Stimulated activated naive CD8-positive, alpha-beta T cell treated with anti-CD3 and anti-CD28 coated beads, Interleukin-15, Interleukin-2, amounts not matched to agents 100 ng/mL and 50 ng/mL, for 24 hours (primary cell): ENCODE data around the gene CMKLR1.

Experiments
- H3K27ac Mint-ChIP-seq: one replicate; pipeline ENCODE4 v1.8.0; 2021; ENCODE audit warnings: mild to moderate bottlenecking, mixed read lengths
- H3K27me3 Mint-ChIP-seq: one replicate; pipeline ENCODE4 v1.8.0; 2021; ENCODE audit warnings: mixed read lengths
- H3K36me3 Mint-ChIP-seq: one replicate; pipeline ENCODE4 v1.8.0; 2021; ENCODE audit warnings: low read depth, mixed read lengths
- H3K4me1 Mint-ChIP-seq: one replicate; pipeline ENCODE4 v1.8.0; 2021; ENCODE audit warnings: low read depth, mixed read lengths
- H3K4me3 Mint-ChIP-seq: one replicate; pipeline ENCODE4 v1.8.0; 2021; ENCODE audit warnings: mild to moderate bottlenecking, mixed read lengths
- H3K9me3 Mint-ChIP-seq: one replicate; pipeline ENCODE4 v1.8.0; 2021; ENCODE audit warnings: mixed read lengths

CMKLR1 gene

GRCh38 chr12:108332791-108333382 is 6.2 kb downstream of the CMKLR1 start:
- no peak overlapping the region for H3K27ac Mint-ChIP-seq
- H3K4me1 Mint-ChIP-seq: peaks cover 23% of the 10 kb centered on the region
- peaks cover 7% of the 10 kb centered on the region for H3K27me3 Mint-ChIP-seq
- H3K36me3 Mint-ChIP-seq: no peaks in the 10 kb centered on the region
- no peaks in the 10 kb centered on the region for H3K9me3 Mint-ChIP-seq
- H3K4me3 Mint-ChIP-seq: no peak overlapping the region

- Mint-ChIP-seq H3K4me3 (no peak overlapping the region), H3K36me3 (no peaks in the 10 kb centered on the region), H3K4me1 (peaks cover 12% of the 10 kb centered on the region), H3K27ac (no peak overlapping the region), H3K27me3 (no peaks in the 10 kb centered on the region), H3K9me3 (no peaks in the 10 kb centered on the region)
These were observed 10.7 kb downstream of the CMKLR1 start for GRCh38 chr12:108328420-108328819.

GRCh38 chr12:108327621-108328344 is 11.3 kb downstream of the CMKLR1 start:
- H3K27ac Mint-ChIP-seq: no peak overlapping the region
- no peaks in the 10 kb centered on the region for H3K9me3 Mint-ChIP-seq
- H3K4me3 Mint-ChIP-seq: no peak overlapping the region
- no peaks in the 10 kb centered on the region for H3K27me3 Mint-ChIP-seq
- H3K4me1 Mint-ChIP-seq: peaks cover 5% of the 10 kb centered on the region
- H3K36me3 Mint-ChIP-seq: no peaks in the 10 kb centered on the region

GRCh38 chr12:108326254-108326750 is 12.8 kb downstream of the CMKLR1 start:
- Mint-ChIP-seq H3K27ac (no peak overlapping the region), H3K9me3 (no peaks in the 10 kb centered on the region), H3K27me3 (peaks cover 3% of the 10 kb centered on the region), H3K4me1 (no peaks in the 10 kb centered on the region), H3K4me3 (no peak overlapping the region), H3K36me3 (no peaks in the 10 kb centered on the region)

- H3K4me1 Mint-ChIP-seq: peaks cover 1% of the 10 kb centered on the region
- H3K4me3 Mint-ChIP-seq: no peak overlapping the region
- H3K36me3 Mint-ChIP-seq: no peaks in the 10 kb centered on the region
- H3K27ac Mint-ChIP-seq: peak overlapping the region; percentile 28
- peaks cover 3% of the 10 kb centered on the region for H3K27me3 Mint-ChIP-seq
- H3K9me3 Mint-ChIP-seq: no peaks in the 10 kb centered on the region
These were observed 13.6 kb downstream of the CMKLR1 start for GRCh38 chr12:108325549-108325948.

- peaks cover 3% of the 10 kb centered on the region for H3K4me1 Mint-ChIP-seq
- no peaks in the 10 kb centered on the region for H3K36me3 Mint-ChIP-seq
- H3K9me3 Mint-ChIP-seq: no peaks in the 10 kb centered on the region
- H3K4me3 Mint-ChIP-seq: no peak overlapping the region
- no peak overlapping the region for H3K27ac Mint-ChIP-seq
- peaks cover 3% of the 10 kb centered on the region for H3K27me3 Mint-ChIP-seq
These were observed 14.1 kb downstream of the CMKLR1 start for GRCh38 chr12:108325018-108325358.

GRCh38 chr12:108324351-108325017 is 14.6 kb downstream of the CMKLR1 start:
- Mint-ChIP-seq H3K36me3 (no peaks in the 10 kb centered on the region), H3K4me3 (no peak overlapping the region), H3K27ac (no peak overlapping the region)

GRCh38 chr12:108323581-108323980 is 15.5 kb downstream of the CMKLR1 start:
- H3K36me3 Mint-ChIP-seq: no peaks in the 10 kb centered on the region
- H3K27ac Mint-ChIP-seq: no peak overlapping the region
- H3K27me3 Mint-ChIP-seq: peaks cover 3% of the 10 kb centered on the region
- no peak overlapping the region for H3K4me3 Mint-ChIP-seq
- no peaks in the 10 kb centered on the region for H3K9me3 Mint-ChIP-seq
- H3K4me1 Mint-ChIP-seq: peaks cover 3% of the 10 kb centered on the region

More at GRCh38 chr12:108324351-108325017, 14.6 kb downstream of the CMKLR1 start:
- peaks cover 3% of the 10 kb centered on the region for H3K27me3 Mint-ChIP-seq
- no peaks in the 10 kb centered on the region for H3K9me3 Mint-ChIP-seq
- H3K4me1 Mint-ChIP-seq: peaks cover 3% of the 10 kb centered on the region

- H3K9me3 Mint-ChIP-seq: no peaks in the 10 kb centered on the region
These were observed 16.1 kb downstream of the CMKLR1 start for GRCh38 chr12:108322998-108323397.

GRCh38 chr12:108321688-108322087 is 17.4 kb downstream of the CMKLR1 start:
- H3K27me3 Mint-ChIP-seq: peaks cover 3% of the 10 kb centered on the region

More at GRCh38 chr12:108322998-108323397, 16.1 kb downstream of the CMKLR1 start:
- no peak overlapping the region for H3K27ac Mint-ChIP-seq
- H3K36me3 Mint-ChIP-seq: no peaks in the 10 kb centered on the region
- H3K4me1 Mint-ChIP-seq: peaks cover 3% of the 10 kb centered on the region
- H3K4me3 Mint-ChIP-seq: no peak overlapping the region
- peaks cover 3% of the 10 kb centered on the region for H3K27me3 Mint-ChIP-seq

GRCh38 chr12:108320507-108321293 is 18.4 kb downstream of the CMKLR1 start:
- H3K36me3 Mint-ChIP-seq: no peaks in the 10 kb centered on the region
- no peak overlapping the region for H3K4me3 Mint-ChIP-seq
- H3K4me1 Mint-ChIP-seq: peaks cover 3% of the 10 kb centered on the region
- no peak overlapping the region for H3K27ac Mint-ChIP-seq
- H3K27me3 Mint-ChIP-seq: peaks cover 3% of the 10 kb centered on the region
- no peaks in the 10 kb centered on the region for H3K9me3 Mint-ChIP-seq

More at GRCh38 chr12:108321688-108322087, 17.4 kb downstream of the CMKLR1 start:
- no peaks in the 10 kb centered on the region for H3K36me3 Mint-ChIP-seq
- no peak overlapping the region for H3K4me3 Mint-ChIP-seq
- H3K9me3 Mint-ChIP-seq: no peaks in the 10 kb centered on the region
- peaks cover 3% of the 10 kb centered on the region for H3K4me1 Mint-ChIP-seq
- no peak overlapping the region for H3K27ac Mint-ChIP-seq

- Mint-ChIP-seq H3K27me3 (peaks cover 3% of the 10 kb centered on the region), H3K36me3 (no peaks in the 10 kb centered on the region), H3K9me3 (no peaks in the 10 kb centered on the region), H3K4me3 (no peak overlapping the region), H3K27ac (no peak overlapping the region), H3K4me1 (peaks cover 3% of the 10 kb centered on the region)
These were observed 19.6 kb downstream of the CMKLR1 start for GRCh38 chr12:108319277-108320234.

- no peaks in the 10 kb centered on the region for H3K9me3 Mint-ChIP-seq
- no peak overlapping the region for H3K27ac Mint-ChIP-seq
- H3K4me3 Mint-ChIP-seq: no peak overlapping the region
- no peaks in the 10 kb centered on the region for H3K36me3 Mint-ChIP-seq
- H3K27me3 Mint-ChIP-seq: peaks cover 3% of the 10 kb centered on the region
- H3K4me1 Mint-ChIP-seq: peaks cover 10% of the 10 kb centered on the region
These were observed 20.4 kb downstream of the CMKLR1 start for GRCh38 chr12:108318472-108319275.
